ENCODE results near the gene MRPS26. TPM values are rescaled to one million over a fixed set of nuclear protein-coding genes. Genes with fewer than 3 reads are reported as not detected.
"Not testable (repeated sequence)": the region's sequence is repeated elsewhere in the genome, so short reads cannot be mapped to it uniquely, and the experiment has no call there.

The MRPS26 gene
- total and polyA plus RNA-seq, 4 donors: 19.6 to 50.5 (median 29.2) TPM

DNA sequence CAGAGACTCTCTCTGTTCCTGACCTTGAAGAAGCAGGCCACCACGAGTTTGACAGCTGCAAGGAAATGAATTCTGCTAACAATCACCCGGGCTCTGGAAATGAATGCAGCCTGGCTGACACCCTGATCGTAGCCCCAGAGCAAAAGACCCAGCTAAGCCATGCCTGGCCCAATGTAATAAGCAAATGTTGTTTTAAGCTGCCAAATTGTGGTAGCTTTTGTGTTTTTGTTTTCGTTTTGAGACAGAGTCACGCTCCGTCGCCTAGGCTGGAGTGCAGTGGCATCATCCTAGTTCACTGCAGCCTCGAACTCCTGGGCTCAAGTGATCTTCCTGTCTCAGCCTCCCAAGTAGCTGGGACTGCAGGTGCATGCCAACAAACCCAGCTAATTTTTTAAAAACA lies 22.2 kb downstream of the MRPS26 start:
- DNase-seq (peak in 1 of 2 donors; percentile 44), ATAC-seq (ENCODE audit: low FRiP score) (no peak)
- H3K9me3 ChIP-seq (ENCODE audit: control insufficient read depth, low read length): no peaks in the 10 kb centered on the region
- H3K27ac ChIP-seq (ENCODE audit: low read depth in 1 of 2, low read length in 2 of 2): no peak overlapping the region
- intact Hi-C loops (cut with DNase I): no loop called here
- no peak overlapping the region for H3K4me3 ChIP-seq (ENCODE audit: low read length in 2 of 2)
- 69 to 75% methylated on average over 8 of the region's 8 CpGs for WGBS, 2 donors
- H3K27me3 ChIP-seq (ENCODE audit: control insufficient read depth in 1 of 2, insufficient read depth in 2 of 2, low read length in 1 of 2): no peaks in the 10 kb centered on the region
- no peaks in the 10 kb centered on the region for H3K4me1 ChIP-seq (ENCODE audit: control insufficient read depth in 1 of 2, insufficient read depth in 2 of 2, low read length in 2 of 2)
- no peaks in the 10 kb centered on the region for H3K36me3 ChIP-seq (ENCODE audit: control insufficient read depth in 1 of 2, insufficient read depth in 2 of 2, low read length in 1 of 2)

DNA sequence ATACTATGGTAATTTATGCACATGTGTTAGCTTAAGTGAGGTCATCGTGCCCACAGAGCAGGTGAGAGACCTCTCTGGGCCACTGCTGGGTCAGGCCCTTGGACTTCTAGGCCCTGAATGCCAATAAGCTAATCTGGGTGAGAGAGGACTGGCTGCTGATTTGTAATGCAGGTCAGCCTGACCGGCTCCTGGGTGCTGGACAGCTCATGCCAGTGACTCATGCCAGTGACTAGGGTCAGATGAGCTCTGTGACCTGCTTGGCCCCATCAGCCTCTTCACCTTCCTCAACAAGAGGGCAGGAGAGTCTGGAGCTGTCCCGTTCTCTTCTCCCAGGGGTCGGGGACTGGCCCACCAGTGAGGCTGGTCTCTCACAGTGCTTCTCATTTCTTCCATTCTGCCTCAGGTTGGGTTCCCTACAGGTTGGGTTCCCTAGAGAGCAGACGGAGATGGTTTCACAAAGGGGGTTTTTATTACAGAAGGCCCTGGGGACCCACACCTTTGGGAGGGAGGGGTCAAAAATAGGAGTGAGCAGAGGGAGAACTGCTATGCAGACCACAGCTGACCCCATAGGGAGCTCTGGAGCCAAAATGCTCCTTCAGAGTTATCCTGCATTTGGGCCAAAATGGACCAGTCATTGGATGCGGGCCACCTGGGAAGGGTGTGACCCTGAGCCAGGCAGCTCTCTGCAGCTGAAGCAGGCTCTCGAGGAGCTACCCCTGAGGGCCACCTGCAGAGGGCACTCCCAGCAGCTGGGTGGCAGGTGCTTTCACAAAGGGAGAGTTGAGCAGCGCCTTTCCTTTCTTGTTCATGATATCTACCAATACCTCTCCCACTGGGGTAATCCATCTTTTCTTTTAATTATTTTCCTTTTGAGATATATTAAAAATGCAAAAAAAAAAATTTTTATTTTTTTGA lies 23.4 kb downstream of the MRPS26 start:
- H3K4me1 ChIP-seq (ENCODE audit: control insufficient read depth in 1 of 2, insufficient read depth in 2 of 2, low read length in 2 of 2): no peaks in the 10 kb centered on the region
- no peaks in the 10 kb centered on the region for H3K27me3 ChIP-seq (ENCODE audit: control insufficient read depth in 1 of 2, insufficient read depth in 2 of 2, low read length in 1 of 2)
- H3K36me3 ChIP-seq (ENCODE audit: control insufficient read depth in 1 of 2, insufficient read depth in 2 of 2, low read length in 1 of 2): no peaks in the 10 kb centered on the region
- ATAC-seq (ENCODE audit: low FRiP score): no peak
- H3K4me3 ChIP-seq (ENCODE audit: low read length in 2 of 2): no peak overlapping the region
- intact Hi-C loops (cut with DNase I): no loop called here
- 90 to 91% methylated on average over 8 of the region's 8 CpGs for WGBS, 2 donors
- peak in 1 of 2 donors; percentile 63 for DNase-seq
- H3K27ac ChIP-seq (ENCODE audit: low read depth in 1 of 2, low read length in 2 of 2): no peak overlapping the region
- no peaks in the 10 kb centered on the region for H3K9me3 ChIP-seq (ENCODE audit: control insufficient read depth, low read length)

GRCh38 chr20:3070725-3071124 lies 24.9 kb downstream of the MRPS26 start:
- H3K4me1 ChIP-seq (ENCODE audit: control insufficient read depth in 1 of 2, insufficient read depth in 2 of 2, low read length in 2 of 2): no peaks in the 10 kb centered on the region
- H3K9me3 ChIP-seq (ENCODE audit: control insufficient read depth, low read length): no peaks in the 10 kb centered on the region
- no peaks in the 10 kb centered on the region for H3K36me3 ChIP-seq (ENCODE audit: control insufficient read depth in 1 of 2, insufficient read depth in 2 of 2, low read length in 1 of 2)
- no peaks in the 10 kb centered on the region for H3K27me3 ChIP-seq (ENCODE audit: control insufficient read depth in 1 of 2, insufficient read depth in 2 of 2, low read length in 1 of 2)
- WGBS, 2 donors: 93 to 95% methylated on average over 4 of the region's 4 CpGs
- intact Hi-C loops (cut with DNase I): no loop called here
- no peak overlapping the region for H3K4me3 ChIP-seq (ENCODE audit: low read length in 2 of 2)
- no peak overlapping the region for H3K27ac ChIP-seq (ENCODE audit: low read depth in 1 of 2, low read length in 2 of 2)
- ATAC-seq (ENCODE audit: low FRiP score) (no peak), DNase-seq (peak in 1 of 2 donors; percentile 9)

DNA sequence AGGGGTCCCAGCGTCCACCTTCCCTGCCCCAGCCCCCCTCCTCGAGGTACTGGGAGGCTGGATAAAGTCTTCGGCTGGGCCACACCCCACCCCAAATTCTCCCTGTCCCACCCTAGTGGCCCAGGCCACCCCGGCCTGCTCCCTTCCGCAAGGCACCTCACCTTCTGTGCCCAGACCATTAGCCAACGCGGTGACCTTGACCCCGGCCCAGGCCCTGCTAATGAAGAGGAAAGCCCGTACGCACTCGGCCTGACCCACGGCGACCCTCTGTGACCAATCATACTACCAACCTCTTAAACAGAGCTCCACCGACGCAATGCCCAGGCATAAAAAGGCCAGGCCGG lies 25.4 kb downstream of the MRPS26 start:
- DNase-seq: no peak
- intact Hi-C loops (cut with DNase I): no loop called here
- Histone ChIP-seq H3K36me3 (ENCODE audit: control insufficient read depth in 1 of 2, insufficient read depth in 2 of 2, low read length in 1 of 2) (no peaks in the 10 kb centered on the region), H3K9me3 (ENCODE audit: control insufficient read depth, low read length) (no peaks in the 10 kb centered on the region), H3K4me1 (ENCODE audit: control insufficient read depth in 1 of 2, insufficient read depth in 2 of 2, low read length in 2 of 2) (no peaks in the 10 kb centered on the region), H3K4me3 (ENCODE audit: low read length in 2 of 2) (no peak overlapping the region), H3K27me3 (ENCODE audit: control insufficient read depth in 1 of 2, insufficient read depth in 2 of 2, low read length in 1 of 2) (no peaks in the 10 kb centered on the region), H3K27ac (ENCODE audit: low read depth in 1 of 2, low read length in 2 of 2) (no peak overlapping the region)
- 81 to 84% methylated on average over 15 to 16 of the region's 16 CpGs for WGBS, 2 donors
- peak; percentile 15 for ATAC-seq (ENCODE audit: low FRiP score)

DNA sequence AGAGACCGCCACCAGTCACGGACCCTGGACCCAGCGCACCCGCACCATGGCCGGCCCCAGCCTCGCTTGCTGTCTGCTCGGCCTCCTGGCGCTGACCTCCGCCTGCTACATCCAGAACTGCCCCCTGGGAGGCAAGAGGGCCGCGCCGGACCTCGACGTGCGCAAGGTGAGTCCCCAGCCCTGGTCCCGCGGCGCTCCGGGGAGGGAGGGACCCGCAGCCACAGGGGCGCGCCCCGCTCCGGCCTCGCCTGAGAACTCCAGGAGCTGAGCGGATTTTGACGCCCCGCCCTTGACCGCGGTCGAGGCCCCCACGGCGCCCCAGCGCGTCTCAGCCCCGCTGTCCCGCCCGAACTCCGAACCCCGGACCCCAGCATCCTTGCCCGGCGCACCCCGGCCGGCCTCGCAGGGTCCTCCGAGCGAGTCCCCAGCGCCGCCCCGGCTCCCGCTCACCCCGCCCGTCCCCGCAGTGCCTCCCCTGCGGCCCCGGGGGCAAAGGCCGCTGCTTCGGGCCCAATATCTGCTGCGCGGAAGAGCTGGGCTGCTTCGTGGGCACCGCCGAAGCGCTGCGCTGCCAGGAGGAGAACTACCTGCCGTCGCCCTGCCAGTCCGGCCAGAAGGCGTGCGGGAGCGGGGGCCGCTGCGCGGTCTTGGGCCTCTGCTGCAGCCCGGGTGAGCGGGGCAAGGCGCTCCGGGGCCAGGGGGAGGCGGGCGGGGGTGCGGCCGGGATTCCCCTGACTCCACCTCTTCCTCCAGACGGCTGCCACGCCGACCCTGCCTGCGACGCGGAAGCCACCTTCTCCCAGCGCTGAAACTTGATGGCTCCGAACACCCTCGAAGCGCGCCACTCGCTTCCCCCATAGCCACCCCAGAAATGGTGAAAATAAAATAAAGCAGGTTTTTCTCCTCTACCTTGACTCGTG lies 26.0 kb downstream of the MRPS26 start, which contains the start of gene OXT:
TSS of gene OXT (plus strand) at position 11 of the 920 bp plus-strand sequence. CDS start at position 47, 36 bp downstream.
- no peaks in the 10 kb centered on the region for H3K9me3 ChIP-seq (ENCODE audit: control insufficient read depth, low read length)
- no peak within 1 kb of the TSS for H3K27ac ChIP-seq (ENCODE audit: low read depth in 1 of 2, low read length in 2 of 2)
- intact Hi-C loops (cut with DNase I): no loop called here
- no peaks in the 10 kb centered on the region for H3K27me3 ChIP-seq (ENCODE audit: control insufficient read depth in 1 of 2, insufficient read depth in 2 of 2, low read length in 1 of 2)
- 11% methylated on average over 74 to 95 of the region's 95 CpGs for WGBS, 2 donors
- no peaks in the 10 kb centered on the region for H3K36me3 ChIP-seq (ENCODE audit: control insufficient read depth in 1 of 2, insufficient read depth in 2 of 2, low read length in 1 of 2)
- H3K4me1 ChIP-seq (ENCODE audit: control insufficient read depth in 1 of 2, insufficient read depth in 2 of 2, low read length in 2 of 2): no peaks in the 10 kb centered on the region
- peak in 1 of 2 donors; percentile 85 for DNase-seq
- ATAC-seq (ENCODE audit: low FRiP score): peak; percentile 45
- no peak within 1 kb of the TSS for H3K4me3 ChIP-seq (ENCODE audit: low read length in 2 of 2)

DNA sequence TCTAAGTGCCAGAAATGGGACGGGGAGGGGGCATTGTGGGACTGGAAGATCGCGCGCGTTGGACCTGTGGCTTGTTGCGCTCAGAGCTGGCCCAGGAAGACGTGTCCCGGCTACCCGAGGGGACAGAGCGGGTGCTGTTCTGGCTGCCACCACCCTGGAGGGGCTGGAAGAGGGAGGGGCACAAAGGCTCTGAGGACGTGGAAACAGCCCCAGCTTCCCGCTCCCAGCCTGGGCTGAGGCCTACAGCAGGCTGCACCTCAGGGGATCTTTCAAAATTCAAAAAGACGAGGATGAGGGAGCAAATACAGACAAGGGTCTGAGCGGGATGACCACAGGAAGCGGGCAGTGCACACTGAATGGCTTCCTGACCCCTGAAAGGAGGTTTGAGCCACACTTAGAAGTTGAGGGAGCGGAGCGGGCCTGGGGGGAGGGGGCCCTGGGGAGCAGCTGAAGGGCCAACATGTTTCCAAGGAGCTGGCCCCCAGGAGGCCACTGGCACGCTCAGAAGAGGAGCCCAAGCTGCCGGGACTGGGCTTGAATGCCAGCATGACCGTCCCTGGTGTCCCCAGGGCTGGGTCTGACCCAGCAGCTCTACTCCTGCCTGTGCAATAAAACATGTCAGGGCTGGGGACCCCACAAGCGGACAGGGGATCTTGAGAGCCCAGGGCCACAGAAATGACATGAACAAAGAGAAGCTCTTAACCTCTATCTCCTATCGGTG lies 26.8 kb downstream of the MRPS26 start:
- DNase-seq (peak in 1 of 2 donors; percentile 63), ATAC-seq (ENCODE audit: low FRiP score) (no peak)
- H3K27ac ChIP-seq (ENCODE audit: low read depth in 1 of 2, low read length in 2 of 2): no peak overlapping the region
- H3K4me1 ChIP-seq (ENCODE audit: control insufficient read depth in 1 of 2, insufficient read depth in 2 of 2, low read length in 2 of 2): no peaks in the 10 kb centered on the region
- WGBS, 2 donors: 78 to 79% methylated on average over 22 of the region's 22 CpGs
- no peaks in the 10 kb centered on the region for H3K9me3 ChIP-seq (ENCODE audit: control insufficient read depth, low read length)
- intact Hi-C loops (cut with DNase I): no loop called here
- no peak overlapping the region for H3K4me3 ChIP-seq (ENCODE audit: low read length in 2 of 2)
- no peaks in the 10 kb centered on the region for H3K27me3 ChIP-seq (ENCODE audit: control insufficient read depth in 1 of 2, insufficient read depth in 2 of 2, low read length in 1 of 2)
- H3K36me3 ChIP-seq (ENCODE audit: control insufficient read depth in 1 of 2, insufficient read depth in 2 of 2, low read length in 1 of 2): no peaks in the 10 kb centered on the region

- H3K4me3 ChIP-seq (ENCODE audit: low read length in 2 of 2); H3K27ac ChIP-seq (ENCODE audit: low read depth in 1 of 2, low read length in 2 of 2); H3K9me3 ChIP-seq (ENCODE audit: control insufficient read depth, low read length); H3K36me3 ChIP-seq (ENCODE audit: control insufficient read depth in 1 of 2, insufficient read depth in 2 of 2, low read length in 1 of 2); ATAC-seq (ENCODE audit: low FRiP score); H3K27me3 ChIP-seq (ENCODE audit: control insufficient read depth in 1 of 2, insufficient read depth in 2 of 2, low read length in 1 of 2); H3K4me1 ChIP-seq (ENCODE audit: control insufficient read depth in 1 of 2, insufficient read depth in 2 of 2, low read length in 2 of 2); intact Hi-C loops (cut with DNase I): not testable (repeated sequence)
- 95 to 96% methylated on average over 8 of the region's 8 CpGs for WGBS, 2 donors
- peak in 1 of 2 donors; percentile 7 for DNase-seq
These were observed 27.4 kb downstream of the MRPS26 start for GRCh38 chr20:3073251-3073643.

- intact Hi-C loops (cut with DNase I): no loop called here
- H3K27me3 ChIP-seq (ENCODE audit: control insufficient read depth in 1 of 2, insufficient read depth in 2 of 2, low read length in 1 of 2): no peaks in the 10 kb centered on the region
- no peaks in the 10 kb centered on the region for H3K36me3 ChIP-seq (ENCODE audit: control insufficient read depth in 1 of 2, insufficient read depth in 2 of 2, low read length in 1 of 2)
- ATAC-seq (ENCODE audit: low FRiP score): no peak
- no peaks in the 10 kb centered on the region for H3K9me3 ChIP-seq (ENCODE audit: control insufficient read depth, low read length)
- H3K4me1 ChIP-seq (ENCODE audit: control insufficient read depth in 1 of 2, insufficient read depth in 2 of 2, low read length in 2 of 2): no peaks in the 10 kb centered on the region
- no peak overlapping the region for H3K27ac ChIP-seq (ENCODE audit: low read depth in 1 of 2, low read length in 2 of 2)
- no peak overlapping the region for H3K4me3 ChIP-seq (ENCODE audit: low read length in 2 of 2)
- DNase-seq: peak in 1 of 2 donors; percentile 44
- 88 to 94% methylated on average over 6 of the region's 6 CpGs for WGBS, 2 donors
These were observed 29.0 kb downstream of the MRPS26 start for GRCh38 chr20:3074812-3075211.
